HG03196 (cell line): Measurements from ENCODE around the gene TNFRSF6B.
"Not testable (repeated sequence)": the region's sequence is repeated elsewhere in the genome, so short reads cannot be mapped to it uniquely, and the experiment has no call there.

Experiments
- ATAC-seq: cut with Tn5 transposase; IDR thresholded peaks from one replicate; pipeline ENCODE4 v1.9.1; 2021; ENCODE audit not compliant: unreplicated experiment

The TNFRSF6B gene, protein sequence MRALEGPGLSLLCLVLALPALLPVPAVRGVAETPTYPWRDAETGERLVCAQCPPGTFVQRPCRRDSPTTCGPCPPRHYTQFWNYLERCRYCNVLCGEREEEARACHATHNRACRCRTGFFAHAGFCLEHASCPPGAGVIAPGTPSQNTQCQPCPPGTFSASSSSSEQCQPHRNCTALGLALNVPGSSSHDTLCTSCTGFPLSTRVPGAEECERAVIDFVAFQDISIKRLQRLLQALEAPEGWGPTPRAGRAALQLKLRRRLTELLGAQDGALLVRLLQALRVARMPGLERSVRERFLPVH

DNA sequence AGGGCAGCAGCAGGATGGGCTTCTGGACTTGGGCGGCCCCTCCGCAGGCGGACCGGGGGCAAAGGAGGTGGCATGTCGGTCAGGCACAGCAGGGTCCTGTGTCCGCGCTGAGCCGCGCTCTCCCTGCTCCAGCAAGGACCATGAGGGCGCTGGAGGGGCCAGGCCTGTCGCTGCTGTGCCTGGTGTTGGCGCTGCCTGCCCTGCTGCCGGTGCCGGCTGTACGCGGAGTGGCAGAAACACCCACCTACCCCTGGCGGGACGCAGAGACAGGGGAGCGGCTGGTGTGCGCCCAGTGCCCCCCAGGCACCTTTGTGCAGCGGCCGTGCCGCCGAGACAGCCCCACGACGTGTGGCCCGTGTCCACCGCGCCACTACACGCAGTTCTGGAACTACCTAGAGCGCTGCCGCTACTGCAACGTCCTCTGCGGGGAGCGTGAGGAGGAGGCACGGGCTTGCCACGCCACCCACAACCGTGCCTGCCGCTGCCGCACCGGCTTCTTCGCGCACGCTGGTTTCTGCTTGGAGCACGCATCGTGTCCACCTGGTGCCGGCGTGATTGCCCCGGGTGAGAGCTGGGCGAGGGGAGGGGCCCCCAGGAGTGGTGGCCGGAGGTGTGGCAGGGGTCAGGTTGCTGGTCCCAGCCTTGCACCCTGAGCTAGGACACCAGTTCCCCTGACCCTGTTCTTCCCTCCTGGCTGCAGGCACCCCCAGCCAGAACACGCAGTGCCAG, at the start of gene TNFRSF6B:
TSS of gene TNFRSF6B (plus strand) at position 25 of the 729 bp plus-strand sequence. CDS start at position 141, 116 bp downstream.
- ATAC-seq = no peak

DNA sequence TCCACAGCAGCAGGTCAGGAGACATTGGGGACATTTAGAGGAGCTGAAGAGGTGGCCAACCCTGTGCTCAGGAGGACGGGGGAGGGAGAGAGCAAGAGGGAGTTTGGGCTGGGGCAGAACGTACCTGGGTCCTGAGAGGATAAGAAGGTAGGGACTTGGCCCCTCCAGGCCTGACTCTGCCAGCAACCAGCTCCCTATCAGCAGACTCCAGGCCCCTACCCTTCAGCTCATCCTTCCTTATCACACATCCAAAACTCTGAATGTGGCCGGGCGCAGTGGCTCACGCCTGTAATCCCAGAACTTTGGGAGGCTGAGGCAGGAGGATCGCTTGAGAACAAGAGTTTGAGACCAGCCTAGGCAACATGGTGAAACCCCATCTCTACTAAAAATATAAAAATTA, 48.3 kb upstream of the TNFRSF6B start:
- ATAC-seq = no peak

- ATAC-seq = no peak
These were observed 47.4 kb upstream of the TNFRSF6B start for GRCh38 chr20:63648895-63649589.

GRCh38 chr20:63650486-63650885, 46.0 kb upstream of the TNFRSF6B start:
- not testable (repeated sequence) for ATAC-seq

DNA sequence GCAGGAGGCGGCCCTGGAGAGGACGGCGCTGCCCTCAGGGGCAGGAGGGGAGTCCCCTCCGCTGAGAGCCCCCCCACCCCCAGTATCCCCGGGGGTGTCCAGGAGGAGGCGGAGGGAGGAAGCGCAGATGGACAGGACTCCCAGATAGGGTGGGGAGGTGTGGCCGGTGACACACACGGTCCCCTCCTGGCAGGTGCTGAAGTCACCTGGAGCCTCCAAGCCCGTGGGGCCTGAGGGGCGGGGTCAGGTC, 44.6 kb upstream of the TNFRSF6B start:
- no peak for ATAC-seq

- no peak for ATAC-seq
These were observed 44.1 kb upstream of the TNFRSF6B start for GRCh38 chr20:63652192-63652980.

DNA sequence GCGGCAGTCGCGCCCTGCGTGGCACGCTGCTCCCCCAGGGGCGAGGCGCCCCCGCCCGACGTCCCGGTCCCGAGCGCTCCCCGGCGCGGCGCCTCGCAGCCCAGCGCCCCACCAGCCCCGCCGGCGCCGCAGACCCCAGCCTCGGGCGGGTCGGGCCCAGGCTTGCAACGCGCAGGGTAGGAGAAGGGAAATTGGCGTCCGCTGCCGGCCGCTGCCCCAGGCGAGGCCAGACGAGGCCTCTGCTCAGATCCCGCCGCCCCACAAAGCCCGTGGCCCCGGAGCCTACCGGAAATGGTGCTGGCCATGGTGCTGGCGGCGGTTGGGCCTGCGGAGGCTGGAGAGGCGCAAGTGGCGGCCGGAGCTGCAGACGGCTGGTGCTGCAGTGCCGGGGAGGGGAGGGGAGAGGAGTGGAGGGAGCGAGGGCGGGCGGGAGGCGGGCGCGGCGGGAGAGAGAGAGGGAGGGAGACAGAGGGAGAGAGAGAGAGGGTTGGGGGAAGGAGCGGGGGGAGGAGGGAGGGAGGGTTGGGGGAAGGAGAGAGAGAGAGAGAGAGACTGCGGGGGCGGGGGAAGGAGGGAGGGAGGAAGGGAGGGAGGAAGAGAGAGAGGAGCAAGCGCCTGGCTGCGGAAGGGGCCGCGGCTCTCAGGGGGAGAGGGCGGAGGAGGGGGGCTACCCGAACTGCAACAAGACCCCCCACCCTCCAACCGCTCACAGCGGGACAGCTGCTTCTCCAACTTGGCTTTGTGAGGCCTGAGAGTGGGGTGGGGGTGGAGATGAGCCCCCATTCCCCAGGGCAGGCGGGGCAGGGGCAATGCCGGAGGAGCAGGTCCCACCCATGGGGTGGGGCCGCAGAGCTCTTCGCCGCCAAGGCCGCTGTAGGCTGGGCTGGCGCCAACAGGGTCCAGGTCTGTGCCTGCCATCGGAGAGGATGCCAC, 43.1 kb upstream of the TNFRSF6B start, which contains the start of gene STMN3:
TSS of gene STMN3 (minus strand) at position 384 of the 933 bp plus-strand sequence. CDS start at position 305, 79 bp downstream.
- no peak for ATAC-seq

DNA sequence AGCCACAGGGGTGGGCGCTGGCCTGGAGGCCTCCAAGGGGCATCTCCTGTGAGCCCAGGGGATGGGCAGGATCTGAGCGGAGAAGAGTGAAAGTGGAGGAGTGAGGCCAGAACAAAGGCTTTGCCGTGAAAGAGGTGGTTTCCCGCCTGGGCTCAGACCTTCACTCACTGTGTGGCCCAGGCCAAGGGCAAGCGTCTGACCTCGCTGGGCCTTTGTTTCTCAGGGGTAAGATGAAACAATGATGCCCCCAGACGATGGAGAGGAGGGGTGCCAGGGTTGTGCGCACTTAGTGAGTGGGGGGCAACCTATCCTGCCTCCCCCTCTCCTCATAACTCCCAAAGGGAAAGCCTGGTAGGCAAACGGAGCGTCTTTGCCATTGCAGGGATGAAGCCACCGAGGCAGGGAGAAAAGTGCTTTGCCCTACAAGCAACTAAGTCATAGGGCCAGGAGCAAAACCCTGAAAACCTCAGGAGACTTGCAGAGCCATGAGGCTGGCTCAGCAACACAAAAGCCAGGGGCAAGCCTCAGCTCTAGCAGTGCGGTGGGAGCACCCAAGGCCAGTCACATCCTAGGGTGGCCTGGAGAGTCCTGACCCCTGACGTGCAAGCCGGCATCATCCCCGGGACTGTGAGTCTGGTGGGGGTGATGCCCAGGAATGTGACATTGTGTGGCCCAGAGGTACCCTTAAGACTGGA, 42.3 kb upstream of the TNFRSF6B start:
- ATAC-seq = no peak

GRCh38 chr20:63655249-63655648, 41.2 kb upstream of the TNFRSF6B start:
- ATAC-seq = no peak

DNA sequence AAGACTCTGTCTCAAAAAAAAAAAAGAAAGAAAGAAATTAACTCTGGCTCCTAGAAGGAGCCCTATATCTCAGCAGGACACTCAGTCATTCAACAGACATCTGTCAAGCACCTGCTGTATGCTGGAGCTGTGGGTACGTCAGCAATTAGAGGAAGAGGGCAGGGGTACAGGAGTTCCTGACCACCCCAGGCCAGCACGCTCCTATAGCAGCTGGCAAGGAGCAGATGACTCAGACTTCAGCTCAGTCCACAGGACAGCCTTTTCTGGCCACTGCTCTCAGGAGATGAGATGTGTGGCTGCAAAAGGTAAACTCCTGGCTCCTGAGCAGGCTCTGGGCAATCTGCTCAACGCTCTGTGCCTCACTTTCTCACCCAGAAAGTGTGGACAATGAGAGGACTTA, 40.0 kb upstream of the TNFRSF6B start:
- ATAC-seq = no peak

GRCh38 chr20:63657260-63657936, 39.1 kb upstream of the TNFRSF6B start:
- ATAC-seq = no peak

DNA sequence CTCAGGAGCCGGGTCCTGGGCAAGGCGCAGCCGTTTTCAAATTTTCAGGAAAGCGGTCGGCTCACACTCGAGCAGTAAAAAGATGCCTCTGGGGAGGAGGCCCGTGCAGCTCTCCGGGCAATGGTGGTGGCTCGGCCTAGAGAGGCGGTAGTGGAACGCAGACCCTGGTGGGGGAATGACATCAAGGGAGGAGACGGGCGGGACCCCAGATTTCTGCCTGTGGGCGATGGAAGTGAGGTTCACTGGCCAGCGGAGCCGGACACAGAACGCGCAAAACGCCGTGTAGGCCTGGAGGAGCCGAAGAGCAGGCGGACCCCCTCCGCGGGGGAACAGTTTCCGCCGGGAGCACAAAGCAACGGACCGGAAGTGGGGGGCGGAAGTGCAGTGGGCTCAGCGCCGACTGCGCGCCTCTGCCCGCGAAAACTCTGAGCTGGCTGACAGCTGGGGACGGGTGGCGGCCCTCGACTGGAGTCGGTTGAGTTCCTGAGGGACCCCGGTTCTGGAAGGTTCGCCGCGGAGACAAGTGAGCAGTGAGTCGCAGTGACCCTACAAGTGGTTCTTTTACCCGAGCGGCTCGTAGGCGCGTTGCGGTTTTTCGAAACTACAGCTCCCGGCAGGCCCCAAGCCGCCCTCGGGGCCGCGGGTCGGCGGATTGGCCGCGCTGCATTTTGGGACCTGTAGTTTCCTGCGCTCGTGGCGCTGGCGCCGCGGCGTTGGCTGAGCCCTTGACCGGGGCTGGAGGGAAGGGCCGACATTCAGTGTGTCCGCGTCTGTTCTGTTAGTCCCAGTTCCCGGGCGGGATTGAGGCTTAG, 38.3 kb upstream of the TNFRSF6B start, which contains the start of gene RTEL1:
TSS of gene RTEL1 (plus strand) at position 376 of the 812 bp plus-strand sequence. CDS start 1,091 bp downstream, outside the sequence.
- ATAC-seq = peak; percentile 80

- ATAC-seq = peak; percentile 19
These were observed 37.7 kb upstream of the TNFRSF6B start for GRCh38 chr20:63658749-63659187.

- ATAC-seq = no peak
These were observed 37.1 kb upstream of the TNFRSF6B start for GRCh38 chr20:63659370-63659769.

- not testable (repeated sequence) for ATAC-seq
These were observed 36.3 kb upstream of the TNFRSF6B start for GRCh38 chr20:63660174-63660573.

DNA sequence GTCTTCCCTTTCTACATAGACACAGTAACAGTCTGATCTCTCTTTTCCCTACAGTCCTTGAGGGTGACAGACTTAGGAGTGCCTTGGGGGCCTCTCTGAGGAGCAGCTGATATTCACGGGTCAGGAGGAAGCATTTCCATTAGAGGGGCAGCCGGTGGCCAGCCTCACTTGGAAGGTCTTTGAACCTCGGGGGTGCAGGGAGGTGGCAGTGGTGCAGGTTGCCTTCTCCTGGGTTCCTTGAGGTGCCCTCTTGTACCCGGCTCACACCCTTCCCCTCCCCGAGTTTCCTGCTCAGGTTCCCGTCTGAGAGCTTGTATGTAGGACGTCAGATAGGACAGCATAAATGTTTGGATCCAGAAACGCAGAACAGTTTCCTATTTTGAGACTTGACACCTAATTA, 35.8 kb upstream of the TNFRSF6B start:
- no peak for ATAC-seq

GRCh38 chr20:63661108-63661507, 35.3 kb upstream of the TNFRSF6B start:
- ATAC-seq = no peak
